ENCODE results near the gene PLEKHB2. TPM values are rescaled to one million over a fixed set of nuclear protein-coding genes. Genes with fewer than 3 reads are reported as not detected.
"Not testable (repeated sequence)": the region's sequence is repeated elsewhere in the genome, so short reads cannot be mapped to it uniquely, and the experiment has no call there.

PLEKHB2 gene
- total RNA-seq, 1 donor = 79.3 TPM

GRCh38 chr2:131168538-131168937 is 63.4 kb downstream of the PLEKHB2 start:
- Histone ChIP-seq H3K4me2 (ENCODE audit: insufficient read depth, low read length) (no peak overlapping the region), H3K36me3 (ENCODE audit: insufficient read depth, low read length) (no peaks in the 10 kb centered on the region), H3K27me3 (ENCODE audit: insufficient read depth, low read length) (no peaks in the 10 kb centered on the region), H3K27ac (ENCODE audit: low read depth, low read length) (no peak overlapping the region), H3K79me2 (ENCODE audit: insufficient read depth, low read length) (no peaks in the 10 kb centered on the region), H3K4me1 (ENCODE audit: insufficient read depth, low read length) (no peaks in the 10 kb centered on the region), H3K9me3 (ENCODE audit: low read depth, low read length) (no peaks in the 10 kb centered on the region), H4K20me1 (ENCODE audit: insufficient read depth, low read length) (no peaks in the 10 kb centered on the region), H3K4me3 (ENCODE audit: insufficient read depth, low read length) (no peak overlapping the region), H2AFZ (ENCODE audit: low read length) (no peak overlapping the region)
- DNase-seq (ENCODE audit: insufficient read length, low spot score, missing footprints) = no peak
- no peak for TF ChIP-seq CTCF (IDR thresholded peaks at IDR 0.05; ENCODE audit: extremely low read depth, low read depth, low read length)

GRCh38 chr2:131178050-131178449 is 72.9 kb downstream of the PLEKHB2 start:
- H3K9me3 ChIP-seq (ENCODE audit: low read depth, low read length); H2AFZ ChIP-seq (ENCODE audit: low read length); H3K4me1 ChIP-seq (ENCODE audit: insufficient read depth, low read length); H3K4me2 ChIP-seq (ENCODE audit: insufficient read depth, low read length); H3K27me3 ChIP-seq (ENCODE audit: insufficient read depth, low read length); DNase-seq (ENCODE audit: insufficient read length, low spot score, missing footprints); H4K20me1 ChIP-seq (ENCODE audit: insufficient read depth, low read length); H3K79me2 ChIP-seq (ENCODE audit: insufficient read depth, low read length); H3K4me3 ChIP-seq (ENCODE audit: insufficient read depth, low read length); H3K27ac ChIP-seq (ENCODE audit: low read depth, low read length); H3K36me3 ChIP-seq (ENCODE audit: insufficient read depth, low read length): not testable (repeated sequence)

GRCh38 chr2:131178721-131179418 is 73.7 kb downstream of the PLEKHB2 start:
- not testable (repeated sequence) for H3K27ac ChIP-seq (ENCODE audit: low read depth, low read length); H3K79me2 ChIP-seq (ENCODE audit: insufficient read depth, low read length); DNase-seq (ENCODE audit: insufficient read length, low spot score, missing footprints); H3K4me1 ChIP-seq (ENCODE audit: insufficient read depth, low read length); H4K20me1 ChIP-seq (ENCODE audit: insufficient read depth, low read length); H3K4me2 ChIP-seq (ENCODE audit: insufficient read depth, low read length); H3K9me3 ChIP-seq (ENCODE audit: low read depth, low read length); H3K36me3 ChIP-seq (ENCODE audit: insufficient read depth, low read length); H3K4me3 ChIP-seq (ENCODE audit: insufficient read depth, low read length); H2AFZ ChIP-seq (ENCODE audit: low read length); H3K27me3 ChIP-seq (ENCODE audit: insufficient read depth, low read length)

GRCh38 chr2:131181451-131181850 is 76.3 kb downstream of the PLEKHB2 start:
- H3K4me2 ChIP-seq (ENCODE audit: insufficient read depth, low read length) = not testable (repeated sequence)

GRCh38 chr2:131193421-131193820 is 88.3 kb downstream of the PLEKHB2 start:
- H3K4me3 ChIP-seq (ENCODE audit: insufficient read depth, low read length); H3K79me2 ChIP-seq (ENCODE audit: insufficient read depth, low read length); H3K4me2 ChIP-seq (ENCODE audit: insufficient read depth, low read length); H4K20me1 ChIP-seq (ENCODE audit: insufficient read depth, low read length); H2AFZ ChIP-seq (ENCODE audit: low read length); H3K36me3 ChIP-seq (ENCODE audit: insufficient read depth, low read length); H3K9me3 ChIP-seq (ENCODE audit: low read depth, low read length); DNase-seq (ENCODE audit: insufficient read length, low spot score, missing footprints); H3K27me3 ChIP-seq (ENCODE audit: insufficient read depth, low read length); H3K27ac ChIP-seq (ENCODE audit: low read depth, low read length); H3K4me1 ChIP-seq (ENCODE audit: insufficient read depth, low read length): not testable (repeated sequence)

More at GRCh38 chr2:131181451-131181850, 76.3 kb downstream of the PLEKHB2 start:
- H3K4me3 ChIP-seq (ENCODE audit: insufficient read depth, low read length); H3K27me3 ChIP-seq (ENCODE audit: insufficient read depth, low read length); H2AFZ ChIP-seq (ENCODE audit: low read length); H3K9me3 ChIP-seq (ENCODE audit: low read depth, low read length); H4K20me1 ChIP-seq (ENCODE audit: insufficient read depth, low read length); DNase-seq (ENCODE audit: insufficient read length, low spot score, missing footprints); H3K27ac ChIP-seq (ENCODE audit: low read depth, low read length); H3K4me1 ChIP-seq (ENCODE audit: insufficient read depth, low read length); H3K36me3 ChIP-seq (ENCODE audit: insufficient read depth, low read length); H3K79me2 ChIP-seq (ENCODE audit: insufficient read depth, low read length): not testable (repeated sequence)

GRCh38 chr2:131196186-131196585 is 91.0 kb downstream of the PLEKHB2 start:
- H2AFZ ChIP-seq (ENCODE audit: low read length); H3K4me1 ChIP-seq (ENCODE audit: insufficient read depth, low read length); H3K79me2 ChIP-seq (ENCODE audit: insufficient read depth, low read length); H3K9me3 ChIP-seq (ENCODE audit: low read depth, low read length); H3K27me3 ChIP-seq (ENCODE audit: insufficient read depth, low read length); H3K36me3 ChIP-seq (ENCODE audit: insufficient read depth, low read length); H3K27ac ChIP-seq (ENCODE audit: low read depth, low read length); H4K20me1 ChIP-seq (ENCODE audit: insufficient read depth, low read length); H3K4me3 ChIP-seq (ENCODE audit: insufficient read depth, low read length); H3K4me2 ChIP-seq (ENCODE audit: insufficient read depth, low read length); DNase-seq (ENCODE audit: insufficient read length, low spot score, missing footprints): not testable (repeated sequence)

Small RNA genes within 50 kb of the gene (small RNA-seq; reads per million reads assigned to genes)
- gene AC009477.1 = not detected

Other genes with a start within 250 kb of the PLEKHB2 start
- 100 and 117 TPM in 2 replicates for gene FAM168B, start 11.9 kb upstream of the PLEKHB2 start, total RNA-seq
- under 0.01 TPM in 1 of 2 replicates, not detected in the other for gene POTEE, start 104.2 kb downstream of the PLEKHB2 start, total RNA-seq

Measured in osteoblast (primary cell).